T-cell (primary cell): ENCODE data around the gene C1GALT1. TPM values are rescaled to one million over a fixed set of nuclear protein-coding genes. Genes with fewer than 3 reads are reported as not detected.

ENCODE experiments used
- ATAC-seq, 4 experiments: fragments of 200-7000 bp in 3 of 4; fragments of 150-1000 bp in 1 of 4; cut with Tn5 transposase; replicated peaks in 1 of 4; 1 replicate in 3 of 4; 2 replicates in 1 of 4; pipeline ENCODE4 v1.10.0; 2021; ENCODE audit warnings: moderate library complexity in 3 of 4, mild to moderate bottlenecking in 2 of 4, moderate number of reproducible peaks in 1 of 4
- CTCF ChIA-PET, 2 donors: fragments of 300-600 bp; sonication (Branson Sonifier 250); formaldehyde crosslinking; loops; one replicate each; lab custom pipeline; 2022; ENCODE audit warnings: antibody characterized with exemption in 2 of 2; lab: Charles Lee
- POLR2A ChIA-PET, 2 donors: fragments of 300-600 bp; sonication (Branson Sonifier 250); formaldehyde crosslinking; loops; one replicate each; lab custom pipeline; 2022; ENCODE audit warnings: antibody characterized with exemption in 2 of 2; lab: Charles Lee
- DNase-seq, 35 experiments: peaks; one replicate each; pipeline versions ENCODE4 v3.0.0 to v3.0.0-alpha.2; 2013 to 2023
- H3K27ac ChIP-seq: one replicate; pipeline ENCODE4 v1.5.1; 2013; ENCODE audit warnings: low read length
- H3K27me3 ChIP-seq, 2 experiments: replicated peaks in 1 of 2; 1 replicate in 1 of 2; 2 replicates in 1 of 2; pipeline versions ENCODE4 v1.6.1 to v1.7.0; 2013; ENCODE audit warnings: low read length in 1 of 2, mixed read lengths in 1 of 2; ENCODE audit not compliant: control insufficient read depth in 2 of 2, insufficient read depth in 2 of 2; ENCODE audit errors: extremely low read depth in 1 of 2
- H3K36me3 ChIP-seq, 2 donors: 1 replicate in 1 of 2; 2 replicates in 1 of 2; pipeline versions ENCODE4 v1.6.1 to v1.7.0; 2013; ENCODE audit warnings: low read length in 1 of 2; ENCODE audit not compliant: control insufficient read depth in 2 of 2, insufficient read depth in 1 of 2; ENCODE audit errors: extremely low read depth in 1 of 2
- H3K4me1 ChIP-seq, 2 experiments: 1 replicate in 1 of 2; 2 replicates in 1 of 2; pipeline versions ENCODE4 v1.6.1 to v1.7.0; 2013; ENCODE audit warnings: low read length in 2 of 2, mixed read lengths in 1 of 2; ENCODE audit not compliant: insufficient read depth in 2 of 2, control insufficient read depth in 1 of 2; ENCODE audit errors: extremely low read depth in 1 of 2
- H3K4me3 ChIP-seq, 2 donors: 1 replicate in 1 of 2; 2 replicates in 1 of 2; pipeline versions ENCODE4 v1.5.1 to v1.7.0; 2013; ENCODE audit warnings: mild to moderate bottlenecking in 2 of 2, low read length in 1 of 2, moderate library complexity in 1 of 2; ENCODE audit not compliant: control insufficient read depth in 1 of 2; ENCODE audit errors: extremely low read depth in 1 of 2
- H3K9me3 ChIP-seq: 2 replicates; pipeline ENCODE4 v1.7.0; 2013
- H3K27ac Mint-ChIP-seq, 2 donors: one replicate each; pipeline ENCODE4 v1.8.0; 2020 to 2021; ENCODE audit warnings: mild to moderate bottlenecking in 2 of 2, mixed read lengths in 2 of 2
- H3K27me3 Mint-ChIP-seq, 2 donors: one replicate each; pipeline ENCODE4 v1.8.0; 2021 to 2022; ENCODE audit warnings: mixed read lengths in 2 of 2
- H3K36me3 Mint-ChIP-seq: one replicate; pipeline ENCODE4 v1.8.0; 2021; ENCODE audit warnings: mixed read lengths
- H3K4me1 Mint-ChIP-seq, 3 donors: one replicate each; pipeline ENCODE4 v1.8.0; 2020 to 2022; ENCODE audit warnings: mixed read lengths in 3 of 3, mild to moderate bottlenecking in 1 of 3
- H3K4me3 Mint-ChIP-seq, 3 donors: one replicate each; pipeline ENCODE4 v1.8.0; 2020 to 2022; ENCODE audit warnings: mild to moderate bottlenecking in 3 of 3, mixed read lengths in 3 of 3, moderate library complexity in 3 of 3
- H3K9me3 Mint-ChIP-seq, 3 donors: one replicate each; pipeline ENCODE4 v1.8.0; 2020 to 2022; ENCODE audit warnings: mixed read lengths in 3 of 3
- WGBS: methylation state at CpG from one replicate; pipeline ENCODE4 v1.1.5; 2013; ENCODE audit warnings: missing lambda C conversion rate; ENCODE audit not compliant: insufficient coverage; 5-methylcytosine and 5-hydroxymethylcytosine counted together
- total RNA-seq, 35 experiments: library from RNA in 6 of 35; stranded (reverse) in 6 of 35; fragments of 120-200 nt in 1 of 35; gene quantifications; one replicate each; pipeline versions ENCODE4 v1.2.1 to v1.2.4 and lab custom pipeline; 2013 to 2026

C1GALT1 gene
- total RNA-seq, 5 donors from 2014 or later (not counting 1 experiment from before 2014, with no cell fraction given), result 32.9 to 45.0 (median 44.0) TPM

GRCh38 chr7:7175075-7175695 lies 7.2 kb upstream of the C1GALT1 start:
- H3K9me3 Mint-ChIP-seq, result peaks cover 0 to 31% (median 14%) of the 10 kb centered on the region in 3 donors
- peak overlapping the region in 1 of 2 donors; percentile 28 for H3K27ac Mint-ChIP-seq
- WGBS, result no CpG with 5 or more reads among the region's 2 CpGs
- Histone ChIP-seq H3K27ac (no peak overlapping the region), H3K27me3 (no peaks in the 10 kb centered on the region), H3K4me1 (peaks cover 0 to 12% of the 10 kb centered on the region in 2 experiments), H3K9me3 (peaks cover 3% of the 10 kb centered on the region), H3K36me3 (no peaks in the 10 kb centered on the region), H3K4me3 (no peak overlapping the region)
- DNase-seq (no peak), ATAC-seq (no peak)
- H3K4me1 Mint-ChIP-seq, result peaks cover 13 to 35% (median 25%) of the 10 kb centered on the region in 3 donors
- H3K4me3 Mint-ChIP-seq, result no peak overlapping the region
- ChIA-PET POLR2A (interaction anchor here (0.6 to 0.7 kb wide), 5 partner anchors 11 to 518 kb away, joined by 3 to 4 read pairs (median 3); no protein-coding TSS in a partner anchor), CTCF (interaction anchor here in 1 of 2 donors (0.6 to 1.0 kb wide), 2 partner anchors 72 to 416 kb away, joined by 4 read pairs; no protein-coding TSS in a partner anchor)
- H3K27me3 Mint-ChIP-seq, result no peaks in the 10 kb centered on the region
- H3K36me3 Mint-ChIP-seq, result peaks cover 27% of the 10 kb centered on the region

- Mint-ChIP-seq H3K27ac (peak overlapping the region in 1 of 2 donors; percentile 15), H3K36me3 (peaks cover 19% of the 10 kb centered on the region), H3K4me1 (peaks cover 19 to 40% (median 32%) of the 10 kb centered on the region in 3 donors), H3K27me3 (no peaks in the 10 kb centered on the region), H3K9me3 (peaks cover 0 to 20% (median 10%) of the 10 kb centered on the region in 3 donors), H3K4me3 (no peak overlapping the region)
- Histone ChIP-seq H3K4me1 (peaks cover 6 to 17% of the 10 kb centered on the region in 2 experiments), H3K27ac (no peak overlapping the region), H3K27me3 (no peaks in the 10 kb centered on the region), H3K9me3 (peaks cover 3% of the 10 kb centered on the region), H3K4me3 (no peak overlapping the region), H3K36me3 (no peaks in the 10 kb centered on the region)
- ChIA-PET POLR2A (no interaction called here), CTCF (interaction anchor here in 1 of 2 donors (0.6 to 0.7 kb wide), 2 partner anchors 24 to 1014 kb away, joined by 3 to 4 read pairs; no protein-coding TSS in a partner anchor)
- DNase-seq, result no peak
- peak in 3 of 4 experiments; percentile 55 to 75 (median 56) for ATAC-seq
- WGBS, result 64% methylated on average over 3 of the region's 4 CpGs
Measured at GRCh38 chr7:7176406-7177043, 5.8 kb upstream of the C1GALT1 start.

GRCh38 chr7:7177044-7177517 lies 5.3 kb upstream of the C1GALT1 start:
- Mint-ChIP-seq H3K9me3 (peaks cover 0 to 18% (median 10%) of the 10 kb centered on the region in 3 donors), H3K27me3 (no peaks in the 10 kb centered on the region), H3K27ac (no peak overlapping the region), H3K4me1 (peaks cover 21 to 42% (median 37%) of the 10 kb centered on the region in 3 donors), H3K36me3 (peaks cover 16% of the 10 kb centered on the region), H3K4me3 (no peak overlapping the region)
- H3K4me3 ChIP-seq, result no peak overlapping the region
- H3K4me1 ChIP-seq, result peaks cover 7 to 21% of the 10 kb centered on the region in 2 experiments
- WGBS, result no CpG with 5 or more reads among the region's 1 CpG
- no peaks in the 10 kb centered on the region for H3K27me3 ChIP-seq
- DNase-seq (no peak), ATAC-seq (no peak)
- no peak overlapping the region for H3K27ac ChIP-seq
- H3K36me3 ChIP-seq, result no peaks in the 10 kb centered on the region
- peaks cover 3% of the 10 kb centered on the region for H3K9me3 ChIP-seq
- ChIA-PET CTCF (no interaction called here), POLR2A (interaction anchor here in 1 of 2 donors (0.6 kb wide), 1 partner anchor 1781 kb away, joined by 4 read pairs; no protein-coding TSS in a partner anchor)

GRCh38 chr7:7178081-7178480 lies 4.3 kb upstream of the C1GALT1 start:
- 100% methylated on average over 2 of the region's 2 CpGs for WGBS
- ChIA-PET CTCF (no interaction called here), POLR2A (interaction anchor here in 1 of 2 donors (0.6 kb wide), 1 partner anchor 1782 kb away, joined by 4 read pairs; no protein-coding TSS in a partner anchor)
- Mint-ChIP-seq H3K36me3 (peaks cover 9% of the 10 kb centered on the region), H3K27ac (no peak overlapping the region), H3K9me3 (peaks cover 0 to 8% (median 3%) of the 10 kb centered on the region in 3 donors), H3K27me3 (no peaks in the 10 kb centered on the region), H3K4me3 (no peak overlapping the region), H3K4me1 (peaks cover 21 to 35% (median 29%) of the 10 kb centered on the region in 3 donors)
- no peak for ATAC-seq
- Histone ChIP-seq H3K27me3 (no peaks in the 10 kb centered on the region), H3K36me3 (no peaks in the 10 kb centered on the region), H3K4me1 (peaks cover 7 to 21% of the 10 kb centered on the region in 2 experiments), H3K4me3 (no peak overlapping the region), H3K27ac (no peak overlapping the region), H3K9me3 (no peaks in the 10 kb centered on the region)
- DNase-seq, result no peak

- H3K4me3 Mint-ChIP-seq, result no peak overlapping the region
- Histone ChIP-seq H3K27ac (no peak overlapping the region), H3K27me3 (no peaks in the 10 kb centered on the region), H3K36me3 (no peaks in the 10 kb centered on the region), H3K9me3 (no peaks in the 10 kb centered on the region), H3K4me3 (no peak overlapping the region), H3K4me1 (peaks cover 7 to 23% of the 10 kb centered on the region in 2 experiments)
- ATAC-seq (no peak), DNase-seq (no peak)
- H3K4me1 Mint-ChIP-seq, result peaks cover 21 to 36% (median 29%) of the 10 kb centered on the region in 3 donors
- no peaks in the 10 kb centered on the region for H3K27me3 Mint-ChIP-seq
- H3K9me3 Mint-ChIP-seq, result peaks cover 0 to 5% (median 0%) of the 10 kb centered on the region in 3 donors
- H3K27ac Mint-ChIP-seq, result peak overlapping the region in 1 of 2 donors; percentile 0
- ChIA-PET CTCF (no interaction called here), POLR2A (no interaction called here)
- no CpG with 5 or more reads among the region's 1 CpG for whole genome bisulfite sequencing
- peaks cover 7% of the 10 kb centered on the region for H3K36me3 Mint-ChIP-seq
Measured at GRCh38 chr7:7178906-7179305, 3.4 kb upstream of the C1GALT1 start.
